ENCODE results near the gene GPAT3. TPM values are rescaled to one million over a fixed set of nuclear protein-coding genes. Genes with fewer than 3 reads are reported as not detected.

Gene GPAT3
- total and polyA plus RNA-seq, 4 donors, result 2.5 to 11.6 (median 7.6) TPM

- Histone ChIP-seq H3K27ac (ENCODE audit: low read depth in 1 of 2, low read length in 1 of 2) (no peak overlapping the region), H3K27me3 (ENCODE audit: control insufficient read depth in 3 of 3, insufficient read depth in 3 of 3, low read length in 2 of 3) (no peaks in the 10 kb centered on the region), H3K4me3 (no peak overlapping the region), H3K9me3 (ENCODE audit: control insufficient read depth in 4 of 4, insufficient read depth in 3 of 4, low read length in 3 of 4) (peaks cover 0 to 1% (median 0%) of the 10 kb centered on the region in 4 donors), H3K9ac (ENCODE audit: insufficient read depth in 1 of 2, low read length in 2 of 2) (no peak overlapping the region), H3K4me1 (ENCODE audit: control insufficient read depth in 5 of 5, insufficient read depth in 5 of 5, low read length in 5 of 5) (peaks cover 4 to 18% (median 18%) of the 10 kb centered on the region in 5 donors), H3K36me3 (ENCODE audit: control insufficient read depth in 4 of 4, insufficient read depth in 4 of 4, low read length in 4 of 4) (peaks cover 0 to 5% (median 0%) of the 10 kb centered on the region in 4 donors)
- no peak for TF ChIP-seq CTCF (IDR thresholded peaks at IDR 0.05; ENCODE audit: control extremely low read depth, extremely low read depth)
- DNase-seq, result peak; percentile 68 to 88 (median 84)
- WGBS, 2 donors, result 36 to 62% methylated on average over 7 of the region's 7 CpGs
- no peak for ATAC-seq (ENCODE audit: insufficient read depth, low FRiP score)
These were observed 46.4 kb downstream of the GPAT3 start for GRCh38 chr4:83582289-83582785.

- ATAC-seq (ENCODE audit: insufficient read depth, low FRiP score), result no peak
- WGBS, 2 donors, result 85 to 87% methylated on average over 6 of the region's 6 CpGs
- no peak overlapping the region for H3K4me3 ChIP-seq
These were observed 50.1 kb downstream of the GPAT3 start for GRCh38 chr4:83585982-83586508.

GRCh38 chr4:83589279-83589678 is 53.4 kb downstream of the GPAT3 start:
- H3K9ac ChIP-seq (ENCODE audit: insufficient read depth in 1 of 2, low read length in 2 of 2), result no peak overlapping the region
- WGBS, 2 donors, result 55 to 79% methylated on average over 3 of the region's 3 CpGs
- H3K27ac ChIP-seq (ENCODE audit: low read depth in 1 of 2, low read length in 1 of 2), result no peak overlapping the region
- ATAC-seq (ENCODE audit: insufficient read depth, low FRiP score) (no peak), DNase-seq (peak; percentile 62 to 86 (median 83))
- peaks cover 0 to 10% (median 0%) of the 10 kb centered on the region in 4 donors for H3K36me3 ChIP-seq (ENCODE audit: control insufficient read depth in 4 of 4, insufficient read depth in 4 of 4, low read length in 4 of 4)
- H3K9me3 ChIP-seq (ENCODE audit: control insufficient read depth in 4 of 4, insufficient read depth in 3 of 4, low read length in 3 of 4), result no peaks in the 10 kb centered on the region
- no peaks in the 10 kb centered on the region for H3K27me3 ChIP-seq (ENCODE audit: control insufficient read depth in 3 of 3, insufficient read depth in 3 of 3, low read length in 2 of 3)
- no peak for TF ChIP-seq CTCF (IDR thresholded peaks at IDR 0.05; ENCODE audit: control extremely low read depth, extremely low read depth)
- no peak overlapping the region for H3K4me3 ChIP-seq
- H3K4me1 ChIP-seq (ENCODE audit: control insufficient read depth in 5 of 5, insufficient read depth in 5 of 5, low read length in 5 of 5), result peaks cover 0 to 34% (median 5%) of the 10 kb centered on the region in 5 donors

More at GRCh38 chr4:83585982-83586508, 50.1 kb downstream of the GPAT3 start:
- H3K36me3 ChIP-seq (ENCODE audit: control insufficient read depth in 4 of 4, insufficient read depth in 4 of 4, low read length in 4 of 4), result peaks cover 0 to 12% (median 0%) of the 10 kb centered on the region in 4 donors
- no peak for TF ChIP-seq CTCF (IDR thresholded peaks at IDR 0.05; ENCODE audit: control extremely low read depth, extremely low read depth)
- DNase-seq, result no peak
- no peak overlapping the region for H3K9ac ChIP-seq (ENCODE audit: insufficient read depth in 1 of 2, low read length in 2 of 2)
- no peaks in the 10 kb centered on the region for H3K27me3 ChIP-seq (ENCODE audit: control insufficient read depth in 3 of 3, insufficient read depth in 3 of 3, low read length in 2 of 3)
- H3K27ac ChIP-seq (ENCODE audit: low read depth in 1 of 2, low read length in 1 of 2), result no peak overlapping the region
- peaks cover 0 to 1% (median 0%) of the 10 kb centered on the region in 4 donors for H3K9me3 ChIP-seq (ENCODE audit: control insufficient read depth in 4 of 4, insufficient read depth in 3 of 4, low read length in 3 of 4)
- H3K4me1 ChIP-seq (ENCODE audit: control insufficient read depth in 5 of 5, insufficient read depth in 5 of 5, low read length in 5 of 5), result peaks cover 4 to 46% (median 11%) of the 10 kb centered on the region in 5 donors

Data from lung (tissue), 12 donors.